Measurements from ENCODE around the gene DNAJC8. TPM values are rescaled to one million over a fixed set of nuclear protein-coding genes. Genes with fewer than 3 reads are reported as not detected.

The DNAJC8 gene
- total RNA-seq, 1 experiment from 2014 or later: 127 TPM

- intact Hi-C loops (cut with micrococcal nuclease; ENCODE audit: unreplicated experiment): no loop called here
- ChIA-PET POLR2A (no interaction called here), CTCF (no interaction called here)
Observed at GRCh38 chr1:28273216-28273860, 40.5 kb upstream of the DNAJC8 start.

GRCh38 chr1:28272215-28272852 lies 39.5 kb upstream of the DNAJC8 start:
- Histone ChIP-seq H3K4me1 (ENCODE audit: control insufficient read depth, insufficient read depth, low read length) (no peaks in the 10 kb centered on the region), H3K4me3 (ENCODE audit: low read depth in 2 of 2, low read length in 2 of 2) (no peak overlapping the region), H3K27ac (ENCODE audit: low read length) (no peak overlapping the region), H3K36me3 (ENCODE audit: control insufficient read depth, insufficient read depth, low read length) (no peaks in the 10 kb centered on the region), H3K27me3 (ENCODE audit: control insufficient read depth, insufficient read depth, low read length) (no peaks in the 10 kb centered on the region), H3K9me3 (ENCODE audit: control insufficient read depth, insufficient read depth, low read depth, low read length) (no peaks in the 10 kb centered on the region)
- in situ Hi-C loops (cut with HindIII; ENCODE audit: low pct_unique_long_range_greater_than_20kb, low sequenced_read_pairs) (no loop called here), intact Hi-C loops (cut with micrococcal nuclease; ENCODE audit: unreplicated experiment) (no loop called here)
- ChIA-PET POLR2A (no interaction called here), CTCF (no interaction called here)
- DNase-seq (ENCODE audit: low read depth, low spot score) (no peak), ATAC-seq (no peak)
- TF ChIP-seq REST (IDR thresholded peaks at IDR 0.05; ENCODE audit: insufficient read depth in 1 of 2, low read depth in 2 of 2, low read length in 1 of 2) (no peak), CTCF (IDR thresholded peaks at IDR 0.05) (no peak), TCF7L2 (IDR thresholded peaks at IDR 0.05; ENCODE audit: low read depth, low read length) (no peak), POLR2AphosphoS5 (IDR thresholded peaks at IDR 0.05; ENCODE audit: low read depth, low read length) (no peak), SIN3A (IDR thresholded peaks at IDR 0.05; ENCODE audit: borderline replicate concordance, insufficient read depth, low read depth, low read length) (no peak)
- no TSS peak for BruUV-seq (replicated peaks)

More at GRCh38 chr1:28273216-28273860, 40.5 kb upstream of the DNAJC8 start:
- TF ChIP-seq REST (IDR thresholded peaks at IDR 0.05; ENCODE audit: insufficient read depth in 1 of 2, low read depth in 2 of 2, low read length in 1 of 2): no peak
- no peak for TF ChIP-seq CTCF (IDR thresholded peaks at IDR 0.05)
- TF ChIP-seq SIN3A (IDR thresholded peaks at IDR 0.05; ENCODE audit: borderline replicate concordance, insufficient read depth, low read depth, low read length): no peak
- TF ChIP-seq TCF7L2 (IDR thresholded peaks at IDR 0.05; ENCODE audit: low read depth, low read length): no peak
- TF ChIP-seq POLR2AphosphoS5 (IDR thresholded peaks at IDR 0.05; ENCODE audit: low read depth, low read length): no peak
- Histone ChIP-seq H3K9me3 (ENCODE audit: control insufficient read depth, insufficient read depth, low read depth, low read length) (no peaks in the 10 kb centered on the region), H3K4me1 (ENCODE audit: control insufficient read depth, insufficient read depth, low read length) (no peaks in the 10 kb centered on the region), H3K4me3 (ENCODE audit: low read depth in 2 of 2, low read length in 2 of 2) (no peak overlapping the region), H3K27ac (ENCODE audit: low read length) (no peak overlapping the region), H3K36me3 (ENCODE audit: control insufficient read depth, insufficient read depth, low read length) (no peaks in the 10 kb centered on the region), H3K27me3 (ENCODE audit: control insufficient read depth, insufficient read depth, low read length) (no peaks in the 10 kb centered on the region)
- DNase-seq (ENCODE audit: low read depth, low spot score): no peak
- in situ Hi-C loops (cut with HindIII; ENCODE audit: low pct_unique_long_range_greater_than_20kb, low sequenced_read_pairs): no loop called here
- ATAC-seq: peak; percentile 64; the same call in 1 of the 2 replicates
- no TSS peak for BruUV-seq (replicated peaks)

Measured in Panc1 (cell line).